Spleen (tissue), 11 donors: ENCODE data around the gene GRIK3. TPM values are rescaled to one million over a fixed set of nuclear protein-coding genes. Genes with fewer than 3 reads are reported as not detected.

Experiments
- DNase-seq: peaks from one replicate; pipeline ENCODE4 v3.0.0-alpha.2; 2020
- H3K27ac ChIP-seq, 8 donors: fragments of 200-600 bp; sonication (generic) in 7 of 8; 1 replicate in 4 of 8; 2 replicates in 4 of 8; pipeline versions ENCODE4 v1.5.0 to v1.8.0; 2016 to 2021; ENCODE audit warnings: inconsistent platforms in 4 of 8, mild to moderate bottlenecking in 4 of 8, moderate library complexity in 1 of 8
- H3K27me3 ChIP-seq, 7 donors: fragments of 200-600 bp; sonication (generic) in 6 of 7; replicated peaks in 1 of 7; 1 replicate in 4 of 7; 2 replicates in 3 of 7; pipeline versions ENCODE4 v1.5.0 to v1.8.0; 2016 to 2021; ENCODE audit warnings: inconsistent platforms in 3 of 7, mild to moderate bottlenecking in 1 of 7
- H3K36me3 ChIP-seq, 6 donors: fragments of 200-600 bp; sonication (generic) in 5 of 6; 1 replicate in 4 of 6; 2 replicates in 2 of 6; pipeline versions ENCODE4 v1.5.0 to v1.8.0; 2016 to 2021; ENCODE audit warnings: inconsistent platforms in 2 of 6
- H3K4me1 ChIP-seq, 6 donors: fragments of 200-600 bp; sonication (generic) in 5 of 6; 1 replicate in 3 of 6; 2 replicates in 3 of 6; pipeline versions ENCODE4 v1.5.0 to v1.8.0; 2016 to 2021; ENCODE audit warnings: inconsistent platforms in 3 of 6
- H3K4me3 ChIP-seq, 8 donors: fragments of 200-600 bp; sonication (generic) in 7 of 8; 1 replicate in 4 of 8; 2 replicates in 4 of 8; pipeline versions ENCODE4 v1.5.0 to v1.8.0; 2016 to 2021; ENCODE audit warnings: inconsistent platforms in 4 of 8, mild to moderate bottlenecking in 4 of 8, moderate library complexity in 2 of 8
- H3K9me3 ChIP-seq, 8 donors: fragments of 200-600 bp; sonication (generic) in 7 of 8; 1 replicate in 4 of 8; 2 replicates in 4 of 8; pipeline versions ENCODE4 v1.5.0 to v1.8.0; 2016 to 2021; ENCODE audit warnings: inconsistent platforms in 4 of 8
- CTCF ChIP-seq, 11 experiments: fragments of 200-600 bp in 7 of 11; fragments of 450-650 bp in 4 of 11; sonication (generic) in 4 of 11; IDR thresholded peaks in 8 of 11; conservative IDR thresholded peaks in 3 of 11; 1 replicate in 7 of 11; 2 replicates in 4 of 11; pipeline versions ENCODE4 v1.4.0 to v1.8.0; 2016 to 2021; ENCODE audit warnings: antibody characterized with exemption in 11 of 11, inconsistent platforms in 4 of 11, mild to moderate bottlenecking in 1 of 11
- POLR2A ChIP-seq, 3 donors: fragments of 450-650 bp; IDR thresholded peaks; one replicate each; pipeline ENCODE4 v1.5.1; 2017; ENCODE audit warnings: antibody characterized with exemption in 3 of 3, mild to moderate bottlenecking in 1 of 3
- POLR2AphosphoS5 ChIP-seq, 3 donors: sonication (generic); formaldehyde crosslinking; IDR thresholded peaks; one replicate each; pipeline ENCODE4 v1.5.1; 2017; ENCODE audit warnings: antibody characterized with exemption in 3 of 3
- WGBS, 5 donors: extraction: QIAGEN DNeasy Blood & Tissue Kit in 3 of 5; methylation state at CpG; one replicate each; pipeline versions ENCODE4 v1.1.5 to v1.1.7; 2013 to 2018; 5-methylcytosine and 5-hydroxymethylcytosine counted together
- intact Hi-C: fragments of 100-400 bp; cut with DNase I; formaldehyde crosslinking; loops from one replicate; pipeline ENCODE4 v1.15.0; 2023; ENCODE audit warnings: low total_unique reads
- polyA plus RNA-seq, 3 donors: library from polyadenylated mRNA; stranded (reverse); fragments of 200-250 nt; gene quantifications; one replicate each; pipeline ENCODE4 v1.2.1, GENCODE V29; 2013
- total RNA-seq, 7 donors: library from RNA; depleted of rRNA in 3 of 7; stranded (reverse); fragments of >200 nt in 3 of 7; fragmentation: NEBNext Ultra II Directional in 4 of 7; extraction: Animal tissue kit (Norgen Biotek cat#: 25700) in 4 of 7; gene quantifications; one replicate each; pipeline versions ENCODE4 v1.1.0 to v1.2.1, GENCODE V29; 2016 to 2021
- donor health status: healthy with polysubstance abuse.
- donor health status: DM: no; HTN: no; CAD: no; lungs with moderate emphysema.
- donor health status: DM: no; HTN: no; CAD: no.
- donor health status: Bipolar disorder and iron deficiency.
- donor health status: healthy.
- donor health status: DM: no; HTN: no; CAD: no.
- donor health status: DM: yes; HTN: yes; CAD: no.

GRIK3 gene
- total and polyA plus RNA-seq, 10 donors, result 0.09 to 0.74 (median 0.19) TPM

- peaks cover 0 to 85% (median 0%) of the 10 kb centered on the region in 7 donors for H3K27me3 ChIP-seq
- no peaks in the 10 kb centered on the region for H3K9me3 ChIP-seq
- no peak overlapping the region for H3K27ac ChIP-seq
- H3K36me3 ChIP-seq, result no peaks in the 10 kb centered on the region
- no peak for DNase-seq
- intact Hi-C loops, result no loop called here
- no peaks in the 10 kb centered on the region for H3K4me1 ChIP-seq
- H3K4me3 ChIP-seq, result no peak overlapping the region
- 60 to 78% (median 68%) methylated on average over 12 of the region's 12 CpGs for WGBS, 5 donors
- TF ChIP-seq POLR2AphosphoS5 (IDR thresholded peaks at IDR 0.05) (no peak), CTCF (IDR thresholded peaks at IDR 0.05 in 8 of 11, conservative IDR thresholded peaks at IDR 0.05 in 3 of 11) (no peak), POLR2A (IDR thresholded peaks at IDR 0.05) (no peak)
Measured at GRCh38 chr1:36849956-36850355, 184.4 kb downstream of the GRIK3 start.

GRCh38 chr1:36847761-36848160, 186.6 kb downstream of the GRIK3 start:
- TF ChIP-seq POLR2AphosphoS5 (IDR thresholded peaks at IDR 0.05), result no peak

GRCh38 chr1:36847186-36847585, 187.1 kb downstream of the GRIK3 start:
- 31 to 60% (median 35%) methylated on average over 1 of the region's 1 CpG for WGBS, 5 donors
- Histone ChIP-seq H3K9me3 (no peaks in the 10 kb centered on the region), H3K27me3 (peaks cover 0 to 70% (median 0%) of the 10 kb centered on the region in 7 donors), H3K27ac (no peak overlapping the region), H3K36me3 (no peaks in the 10 kb centered on the region), H3K4me1 (no peaks in the 10 kb centered on the region), H3K4me3 (no peak overlapping the region)
- no peak for TF ChIP-seq POLR2AphosphoS5 (IDR thresholded peaks at IDR 0.05)
- TF ChIP-seq POLR2A (IDR thresholded peaks at IDR 0.05), result no peak
- no peak for TF ChIP-seq CTCF (IDR thresholded peaks at IDR 0.05 in 8 of 11, conservative IDR thresholded peaks at IDR 0.05 in 3 of 11)
- intact Hi-C loops, result no loop called here
- no peak for DNase-seq

More at GRCh38 chr1:36847761-36848160, 186.6 kb downstream of the GRIK3 start:
- DNase-seq, result no peak
- peaks cover 0 to 74% (median 0%) of the 10 kb centered on the region in 7 donors for H3K27me3 ChIP-seq
- no peaks in the 10 kb centered on the region for H3K9me3 ChIP-seq
- intact Hi-C loops, result no loop called here
- no peak overlapping the region for H3K27ac ChIP-seq
- no peaks in the 10 kb centered on the region for H3K36me3 ChIP-seq
- H3K4me1 ChIP-seq, result no peaks in the 10 kb centered on the region
- no peak overlapping the region for H3K4me3 ChIP-seq
- WGBS, 5 donors, result 8 to 30% (median 14%) methylated on average over 2 of the region's 2 CpGs

- DNase-seq, result no peak
- no peak overlapping the region for H3K4me3 ChIP-seq
- H3K9me3 ChIP-seq, result no peaks in the 10 kb centered on the region
- 33 to 67% (median 60%) methylated on average over 1 of the region's 1 CpG; no CpG with 5 or more reads in 1 of the 5 donors for WGBS, 5 donors
- peaks cover 0 to 71% (median 0%) of the 10 kb centered on the region in 7 donors for H3K27me3 ChIP-seq
- H3K4me1 ChIP-seq, result no peaks in the 10 kb centered on the region
- intact Hi-C loops, result no loop called here
- H3K36me3 ChIP-seq, result no peaks in the 10 kb centered on the region
- TF ChIP-seq CTCF (IDR thresholded peaks at IDR 0.05 in 8 of 11, conservative IDR thresholded peaks at IDR 0.05 in 3 of 11), result no peak
- H3K27ac ChIP-seq, result no peak overlapping the region
Measured at GRCh38 chr1:36846357-36846756, 188.0 kb downstream of the GRIK3 start.

GRCh38 chr1:36845802-36846201, 188.5 kb downstream of the GRIK3 start:
- no peaks in the 10 kb centered on the region for H3K36me3 ChIP-seq
- no peaks in the 10 kb centered on the region for H3K9me3 ChIP-seq
- TF ChIP-seq CTCF (IDR thresholded peaks at IDR 0.05 in 8 of 11, conservative IDR thresholded peaks at IDR 0.05 in 3 of 11), result no peak
- no peak for TF ChIP-seq POLR2A (IDR thresholded peaks at IDR 0.05)
- no peak for TF ChIP-seq POLR2AphosphoS5 (IDR thresholded peaks at IDR 0.05)
- H3K4me3 ChIP-seq, result no peak overlapping the region
- H3K4me1 ChIP-seq, result no peaks in the 10 kb centered on the region
- 72 to 85% (median 79%) methylated on average over 10 to 14 of the region's 14 CpGs for WGBS, 5 donors
- no peak for DNase-seq
- intact Hi-C loops, result no loop called here
- H3K27ac ChIP-seq, result no peak overlapping the region
- H3K27me3 ChIP-seq, result peaks cover 0 to 71% (median 0%) of the 10 kb centered on the region in 7 donors
